ENCODE results near the gene PIM1. TPM values are rescaled to one million over a fixed set of nuclear protein-coding genes. Genes with fewer than 3 reads are reported as not detected.

The PIM1 gene
- total RNA-seq, 3 donors from 2014 or later: 59.6 to 72.8 (median 60.1) TPM

Other genes starting within 250 kb of the PIM1 start
- gene PI16, start 215.4 kb upstream of the PIM1 start, total RNA-seq: not detected
- gene MTCH1, start 184.0 kb upstream of the PIM1 start, total RNA-seq: 100 to 1,000 TPM; 100 to 104 (median 104) TPM
- 1 to 10 TPM in 2 of 3 donors, under 1 TPM in 1; 0.87 to 1.5 (median 1.1) TPM for gene FGD2, start 164.5 kb upstream of the PIM1 start, total RNA-seq
- 10 to 100 TPM; 13.0 to 13.5 (median 13.2) TPM for gene TBC1D22B, start 87.6 kb downstream of the PIM1 start, total RNA-seq
- 1 to 10 TPM; 2.3 to 4.2 (median 2.8) TPM for gene TMEM217, start 88.0 kb downstream of the PIM1 start, total RNA-seq
- 10 to 100 TPM; 21.8 to 25.8 (median 23.8) TPM for gene RNF8, start 183.8 kb downstream of the PIM1 start, total RNA-seq